Fibroblast of lung (primary cell): ENCODE measurements around the gene SERF1B. TPM values are rescaled to one million over a fixed set of nuclear protein-coding genes. Genes with fewer than 3 reads are reported as not detected.
"Not testable (repeated sequence)": the region's sequence is repeated elsewhere in the genome, so short reads cannot be mapped to it uniquely, and the experiment has no call there.

Source experiments
- DNase-seq, 2 donors: peaks; one replicate each; pipeline versions ENCODE4 v3.0.0 to v3.0.0-alpha.2; 2010; ENCODE audit warnings: low read depth in 2 of 2
- H2AFZ ChIP-seq: 2 replicates; pipeline ENCODE4 v1.5.1; 2012; ENCODE audit warnings: low read length, control low read depth, inconsistent platforms
- H3K27ac ChIP-seq: 2 replicates; pipeline ENCODE4 v1.5.1; 2011; ENCODE audit warnings: low read length, control low read depth; ENCODE audit not compliant: insufficient read depth
- H3K27me3 ChIP-seq: 2 replicates; pipeline ENCODE4 v1.5.1; 2011; ENCODE audit warnings: mild to moderate bottlenecking, low read length; ENCODE audit not compliant: control insufficient read depth, insufficient read depth
- H3K36me3 ChIP-seq: 2 replicates; pipeline ENCODE4 v1.5.1; 2011; ENCODE audit warnings: low read length; ENCODE audit not compliant: control insufficient read depth, insufficient read depth
- H3K4me1 ChIP-seq: 2 replicates; pipeline ENCODE4 v1.5.1; 2011; ENCODE audit warnings: low read length; ENCODE audit not compliant: control insufficient read depth, insufficient read depth; ENCODE audit errors: extremely low read depth
- H3K4me2 ChIP-seq: 2 replicates; pipeline ENCODE4 v1.5.1; 2011; ENCODE audit warnings: low read length, control low read depth; ENCODE audit not compliant: insufficient read depth; ENCODE audit errors: extremely low read depth
- H3K4me3 ChIP-seq, 4 experiments: fragments of 200-600 bp in 1 of 4; sonication (generic) in 1 of 4; replicated peaks in 1 of 4; 2 replicates each; pipeline ENCODE4 v1.5.1; 2011 to 2016; ENCODE audit warnings: low read length in 4 of 4, low read depth in 3 of 4, mild to moderate bottlenecking in 3 of 4, control low read depth in 2 of 4, inconsistent platforms in 1 of 4, mixed read lengths in 1 of 4; ENCODE audit not compliant: insufficient read depth in 1 of 4; ENCODE audit errors: control extremely low read depth in 1 of 4
- H3K79me2 ChIP-seq: 2 replicates; pipeline ENCODE4 v1.5.1; 2012; ENCODE audit warnings: mild to moderate bottlenecking, low read length, inconsistent platforms; ENCODE audit not compliant: control insufficient read depth, insufficient read depth
- H3K9ac ChIP-seq: 2 replicates; pipeline ENCODE4 v1.5.1; 2011; ENCODE audit warnings: mild to moderate bottlenecking, low read length, control low read depth; ENCODE audit not compliant: insufficient read depth
- H3K9me3 ChIP-seq: 2 replicates; pipeline ENCODE4 v1.5.1; 2012; ENCODE audit warnings: low read depth, low read length; ENCODE audit not compliant: control insufficient read depth, insufficient read depth
- H4K20me1 ChIP-seq: 2 replicates; pipeline ENCODE4 v1.5.1; 2011; ENCODE audit warnings: low read length; ENCODE audit not compliant: control insufficient read depth, insufficient read depth; ENCODE audit errors: extremely low read depth
- polyA minus RNA-seq: library from RNA; depleted of rRNA, polyadenylated mRNA; stranded (reverse); fragments of >200 nt; gene quantifications from 2 replicates; pipeline ENCODE4 v1.2.3, GENCODE V29; 2011; ENCODE audit warnings: low replicate concordance
- polyA plus RNA-seq, 2 donors: library from polyadenylated mRNA; depleted of rRNA in 1 of 2; stranded (reverse) in 1 of 2; unstranded in 1 of 2; fragments of >200 nt; gene quantifications; 2 replicates each; pipeline ENCODE4 v1.2.1, GENCODE V29; 2011 to 2012; ENCODE audit warnings: missing spikeins in 1 of 2
- total RNA-seq: library from RNA; depleted of rRNA; stranded (reverse); fragments of >200 nt; gene quantifications from 2 replicates; pipeline ENCODE4 v1.2.1, GENCODE V29; 2014

SERF1B gene
- total RNA-seq (14.6 and 19.8 TPM in 2 replicates), polyA plus RNA-seq (28.8 and 38.5 TPM in 2 replicates), polyA minus RNA-seq (0.70 and 1.1 TPM in 2 replicates)
- polyA plus RNA-seq (2012): 32.4 and 43.3 TPM in 2 replicates

- not testable (repeated sequence) for H4K20me1 ChIP-seq, H3K27me3 ChIP-seq, H3K4me1 ChIP-seq, H3K4me2 ChIP-seq, H3K27ac ChIP-seq, H3K4me3 ChIP-seq, DNase-seq, H3K9me3 ChIP-seq, H3K36me3 ChIP-seq, H3K9ac ChIP-seq, H3K79me2 ChIP-seq, H2AFZ ChIP-seq
These were observed at the start of gene SERF1B for GRCh38 chr5:70025106-70025844. Gene SERF1B, plus strand, starts transcription at chr5:70025251. Its CDS starts 201 bp downstream, at chr5:70025452.

- H3K27ac ChIP-seq, DNase-seq, H3K9me3 ChIP-seq, H4K20me1 ChIP-seq, H3K9ac ChIP-seq, H3K79me2 ChIP-seq, H3K36me3 ChIP-seq, H3K4me3 ChIP-seq, H3K4me2 ChIP-seq, H3K27me3 ChIP-seq, H2AFZ ChIP-seq, H3K4me1 ChIP-seq: not testable (repeated sequence)
These were observed 33.3 kb upstream of the SERF1B start for GRCh38 chr5:69991713-69992112.

DNA sequence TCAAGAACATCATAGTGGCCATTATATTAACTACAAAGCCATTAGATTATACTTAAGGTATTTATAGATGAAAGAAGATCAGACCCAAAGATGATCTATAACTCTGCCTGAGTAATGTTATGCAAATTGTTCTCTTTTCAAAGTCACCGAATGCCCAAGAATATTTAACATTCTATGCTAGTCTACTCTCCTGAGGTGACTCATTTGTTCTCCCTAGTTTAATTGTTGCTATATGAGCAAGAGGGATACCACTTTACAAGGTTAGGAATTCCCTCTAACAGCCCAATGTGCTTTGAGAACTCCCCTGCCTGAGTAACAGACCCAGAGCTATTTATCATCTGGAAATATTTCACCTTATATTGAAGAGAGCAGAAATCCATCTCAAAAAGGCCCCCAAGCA, 29.5 kb upstream of the SERF1B start:
- H4K20me1 ChIP-seq, H3K4me1 ChIP-seq, H3K27me3 ChIP-seq, DNase-seq, H3K79me2 ChIP-seq, H3K9me3 ChIP-seq, H3K4me2 ChIP-seq, H3K27ac ChIP-seq, H2AFZ ChIP-seq, H3K4me3 ChIP-seq, H3K9ac ChIP-seq, H3K36me3 ChIP-seq: not testable (repeated sequence)

GRCh38 chr5:70020660-70021059, 4.4 kb upstream of the SERF1B start:
- not testable (repeated sequence) for H3K27me3 ChIP-seq, H3K27ac ChIP-seq, H3K4me2 ChIP-seq, H2AFZ ChIP-seq, DNase-seq, H4K20me1 ChIP-seq, H3K4me3 ChIP-seq, H3K36me3 ChIP-seq, H3K9me3 ChIP-seq, H3K9ac ChIP-seq, H3K4me1 ChIP-seq, H3K79me2 ChIP-seq

- not testable (repeated sequence) for H3K4me2 ChIP-seq, DNase-seq, H4K20me1 ChIP-seq, H2AFZ ChIP-seq, H3K9me3 ChIP-seq, H3K9ac ChIP-seq, H3K36me3 ChIP-seq, H3K4me1 ChIP-seq, H3K27ac ChIP-seq, H3K4me3 ChIP-seq, H3K79me2 ChIP-seq, H3K27me3 ChIP-seq
These were observed 744 bp downstream of the SERF1B start for GRCh38 chr5:70025845-70026145.

DNA sequence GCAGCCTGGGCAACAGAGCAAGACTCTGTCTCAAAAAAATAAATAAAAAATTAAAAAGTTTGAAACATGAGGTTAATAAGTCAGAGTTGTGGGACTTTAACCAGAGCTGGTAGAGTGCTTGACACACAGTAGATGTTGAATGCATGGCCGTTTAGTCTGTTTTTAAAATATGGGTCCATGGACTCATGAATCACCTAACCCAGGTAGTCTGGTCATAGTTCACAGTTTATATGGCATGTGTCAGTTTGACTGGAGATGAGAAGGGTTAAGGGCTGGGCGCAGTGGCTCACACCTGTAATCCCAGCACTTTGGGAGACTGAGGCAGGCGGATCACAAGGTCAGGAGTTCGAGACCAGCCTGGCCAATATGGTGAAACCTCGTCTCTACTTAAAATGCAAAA, 6.2 kb downstream of the SERF1B start:
- H3K4me3 ChIP-seq, H2AFZ ChIP-seq, H3K79me2 ChIP-seq, H3K36me3 ChIP-seq, H3K4me1 ChIP-seq, DNase-seq, H4K20me1 ChIP-seq, H3K4me2 ChIP-seq, H3K27me3 ChIP-seq, H3K27ac ChIP-seq, H3K9ac ChIP-seq, H3K9me3 ChIP-seq: not testable (repeated sequence)

DNA sequence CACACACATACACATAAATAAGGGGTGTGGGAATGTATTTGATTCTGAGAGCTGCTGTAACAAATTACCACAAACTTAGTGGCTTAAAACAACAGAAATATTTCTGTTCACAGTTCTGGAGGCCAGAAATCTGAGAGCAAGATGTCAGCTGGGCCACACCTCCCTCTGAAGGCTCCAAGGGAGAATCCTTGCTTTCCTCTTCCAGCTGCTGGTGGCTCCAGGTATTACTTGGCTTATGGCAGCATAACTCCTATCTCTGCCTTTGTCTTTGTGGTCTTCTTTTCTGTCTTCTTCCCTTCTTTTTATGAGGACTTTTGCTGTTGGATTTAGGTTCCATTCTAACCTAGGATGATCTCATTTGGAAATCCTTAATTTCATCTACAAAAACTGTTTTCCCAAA, 16.4 kb downstream of the SERF1B start:
- H3K4me3 ChIP-seq, H3K9me3 ChIP-seq, H3K27me3 ChIP-seq, H3K9ac ChIP-seq, DNase-seq, H3K4me2 ChIP-seq, H2AFZ ChIP-seq, H3K36me3 ChIP-seq, H3K4me1 ChIP-seq, H4K20me1 ChIP-seq, H3K79me2 ChIP-seq, H3K27ac ChIP-seq: not testable (repeated sequence)
